Activated CD8-positive, alpha-beta T cell treated with anti-CD3 and anti-CD28 coated beads, Interleukin-2, amount 10 ng/mL, durations not matched to agents 7 days and 5 days (primary cell): ENCODE results near the gene PXT1. TPM values are rescaled to one million over a fixed set of nuclear protein-coding genes. Genes with fewer than 3 reads are reported as not detected.
"Not testable (repeated sequence)": the region's sequence is repeated elsewhere in the genome, so short reads cannot be mapped to it uniquely, and the experiment has no call there.

Source experiments
- ATAC-seq: fragments of 150-1000 bp; cut with Tn5 transposase; one replicate; pipeline ENCODE4 v1.10.0; 2021; ENCODE audit warnings: moderate library complexity
- CTCF ChIA-PET: fragments of 350-600 bp; sonication (Branson Sonifier 250); formaldehyde crosslinking; loops from one replicate; lab custom pipeline; 2021; ENCODE audit warnings: antibody characterized with exemption; lab: Charles Lee
- POLR2A ChIA-PET: fragments of 350-600 bp; sonication (Branson Sonifier 250); formaldehyde crosslinking; loops from one replicate; lab custom pipeline; 2021; ENCODE audit warnings: antibody characterized with exemption; lab: Charles Lee
- DNase-seq: peaks from one replicate; pipeline ENCODE4 v3.0.0-alpha.2; 2020
- H3K27ac Mint-ChIP-seq: one replicate; pipeline ENCODE4 v1.8.0; 2021; ENCODE audit warnings: mild to moderate bottlenecking, mixed read lengths
- H3K27me3 Mint-ChIP-seq: one replicate; pipeline ENCODE4 v1.8.0; 2021; ENCODE audit warnings: low read depth, mixed read lengths
- H3K36me3 Mint-ChIP-seq: one replicate; pipeline ENCODE4 v1.8.0; 2021; ENCODE audit warnings: low read depth, mixed read lengths
- H3K4me1 Mint-ChIP-seq: one replicate; pipeline ENCODE4 v1.8.0; 2021; ENCODE audit warnings: low read depth, mixed read lengths
- H3K4me3 Mint-ChIP-seq: one replicate; pipeline ENCODE4 v1.8.0; 2021; ENCODE audit warnings: mild to moderate bottlenecking, mixed read lengths
- H3K9me3 Mint-ChIP-seq: one replicate; pipeline ENCODE4 v1.8.0; 2022; ENCODE audit warnings: mixed read lengths; ENCODE audit not compliant: insufficient read depth
- total RNA-seq, 2 experiments: library from RNA; stranded (reverse); gene quantifications; one replicate each; pipeline ENCODE4 v1.2.3, GENCODE V29; 2021

The PXT1 gene
- total RNA-seq, 2 experiments from 2014 or later: 0.16 TPM

DNA sequence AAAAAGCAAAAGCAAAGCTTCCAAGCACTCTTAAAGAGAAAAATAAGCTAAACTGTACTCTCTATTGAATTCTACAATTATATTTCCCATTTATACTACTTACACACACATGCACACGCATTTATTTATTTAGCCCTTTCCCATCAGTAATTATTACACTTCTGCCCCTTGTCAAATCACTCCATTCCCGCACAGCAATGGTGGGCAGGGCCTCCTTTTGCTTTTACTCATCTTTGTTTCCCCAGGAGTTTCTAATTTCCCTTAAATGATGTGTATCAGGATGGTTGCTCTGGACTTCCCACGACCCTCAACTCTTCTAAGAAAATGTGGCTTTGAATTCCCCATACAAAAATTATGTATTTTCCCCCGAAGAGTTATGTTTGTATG, 19.9 kb downstream of the PXT1 start:
- H3K27me3 Mint-ChIP-seq: peaks cover 4% of the 10 kb centered on the region

DNA sequence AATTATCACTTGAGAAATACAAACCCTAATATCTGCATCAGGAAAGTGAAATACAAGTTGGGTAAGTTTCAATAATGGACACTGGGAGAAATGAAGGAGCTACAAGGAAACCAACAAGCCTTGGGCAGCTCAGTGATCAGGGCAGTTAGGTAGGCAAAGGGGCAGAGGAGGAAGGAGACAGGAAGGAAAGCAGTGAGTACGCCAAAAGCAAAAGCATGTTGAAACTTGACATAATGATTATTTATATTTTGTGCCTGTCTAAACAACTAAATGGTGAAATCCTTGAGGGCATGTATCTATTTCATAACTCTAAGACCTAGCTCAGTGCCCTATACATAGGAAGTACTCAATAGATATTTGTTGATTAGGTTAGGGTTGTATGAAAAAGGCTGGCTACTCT, 23.3 kb downstream of the PXT1 start:
- no peak overlapping the region for H3K27ac Mint-ChIP-seq
- no peaks in the 10 kb centered on the region for H3K36me3 Mint-ChIP-seq
- DNase-seq (no peak), ATAC-seq (no peak)
- CTCF ChIA-PET: interaction anchor here (1.0 to 1.4 kb wide), 2 partner anchors 21 to 160 kb away, joined by 3 to 4 read pairs; no protein-coding TSS in a partner anchor
- no peaks in the 10 kb centered on the region for H3K9me3 Mint-ChIP-seq
- peaks cover 18% of the 10 kb centered on the region for H3K4me1 Mint-ChIP-seq
- H3K27me3 Mint-ChIP-seq: peaks cover 6% of the 10 kb centered on the region
- H3K4me3 Mint-ChIP-seq: no peak overlapping the region
- POLR2A ChIA-PET: no interaction called here

More for the DNA sequence above, 19.9 kb downstream of the PXT1 start:
- Mint-ChIP-seq H3K9me3 (no peaks in the 10 kb centered on the region), H3K36me3 (no peaks in the 10 kb centered on the region), H3K4me1 (peaks cover 19% of the 10 kb centered on the region), H3K4me3 (peak overlapping the region; percentile 80), H3K27ac (peak overlapping the region; percentile 86)
- POLR2A ChIA-PET: interaction anchor here (0.7 to 1.5 kb wide), 7 partner anchors 17 to 173 kb away, joined by 3 to 7 read pairs (median 3); no protein-coding TSS in a partner anchor
- ATAC-seq (no peak), DNase-seq (no peak)
- CTCF ChIA-PET: interaction anchor here (0.6 to 2.3 kb wide), 19 partner anchors 9 to 360 kb away, joined by 3 to 17 read pairs (median 4); no protein-coding TSS in a partner anchor

DNA sequence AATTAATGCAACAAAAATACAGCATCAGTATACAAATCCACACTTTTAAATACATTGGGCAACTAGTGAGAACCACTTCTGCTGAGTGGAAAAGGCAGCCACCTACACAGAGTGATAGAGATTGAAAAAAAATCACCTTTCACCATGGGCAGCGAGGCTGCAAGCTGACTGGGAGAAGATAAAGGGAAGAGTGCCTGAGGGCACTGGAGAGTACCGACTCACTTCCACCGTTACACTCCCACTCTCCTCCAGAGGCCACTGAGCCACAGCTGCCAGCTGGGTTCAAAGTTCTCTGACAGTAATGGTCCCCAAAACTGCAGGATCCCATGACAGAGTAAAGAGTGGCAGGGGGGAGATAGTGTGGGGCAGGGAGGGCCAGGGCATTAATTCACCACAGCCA, 24.1 kb downstream of the PXT1 start:
- no peak overlapping the region for H3K4me3 Mint-ChIP-seq
- no peaks in the 10 kb centered on the region for H3K36me3 Mint-ChIP-seq
- H3K27ac Mint-ChIP-seq: no peak overlapping the region
- no peak for DNase-seq
- H3K4me1 Mint-ChIP-seq: peaks cover 12% of the 10 kb centered on the region
- CTCF ChIA-PET: interaction anchor here (1.0 kb wide), 1 partner anchor 161 kb away, joined by 3 read pairs; no protein-coding TSS in a partner anchor
- POLR2A ChIA-PET: no interaction called here
- H3K9me3 Mint-ChIP-seq: no peaks in the 10 kb centered on the region
- ATAC-seq: no peak
- peaks cover 8% of the 10 kb centered on the region for H3K27me3 Mint-ChIP-seq

DNA sequence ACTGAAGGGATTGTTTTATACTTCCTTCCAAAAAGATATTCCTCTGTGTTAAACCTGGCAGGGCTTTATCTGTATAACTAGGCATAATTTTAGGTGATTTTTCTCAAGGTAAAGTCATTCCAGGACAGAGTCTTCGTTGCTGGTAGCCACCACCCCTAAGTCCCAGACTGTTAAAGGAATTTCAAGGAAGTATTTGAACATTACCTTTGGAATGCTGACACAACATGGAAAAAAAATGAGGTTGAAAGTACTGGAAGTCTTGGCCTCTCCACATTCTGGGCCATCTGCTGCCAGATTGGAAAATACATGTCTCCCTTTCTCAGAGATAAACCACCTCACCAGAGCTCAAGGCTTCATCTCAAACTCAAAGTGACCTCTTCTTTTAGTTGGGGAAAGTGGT, 28.2 kb downstream of the PXT1 start:
- Mint-ChIP-seq H3K27me3 (peaks cover 9% of the 10 kb centered on the region), H3K9me3 (no peaks in the 10 kb centered on the region), H3K27ac (no peak overlapping the region), H3K4me3 (no peak overlapping the region), H3K36me3 (no peaks in the 10 kb centered on the region), H3K4me1 (no peaks in the 10 kb centered on the region)
- POLR2A ChIA-PET: interaction anchor here (0.6 kb wide), 1 partner anchor 219 kb away, joined by 3 read pairs; no protein-coding TSS in a partner anchor
- ATAC-seq (no peak), DNase-seq (no peak)
- CTCF ChIA-PET: interaction anchor here (2.0 kb wide), 1 partner anchor 9 kb away, joined by 4 read pairs; no protein-coding TSS in a partner anchor

DNA sequence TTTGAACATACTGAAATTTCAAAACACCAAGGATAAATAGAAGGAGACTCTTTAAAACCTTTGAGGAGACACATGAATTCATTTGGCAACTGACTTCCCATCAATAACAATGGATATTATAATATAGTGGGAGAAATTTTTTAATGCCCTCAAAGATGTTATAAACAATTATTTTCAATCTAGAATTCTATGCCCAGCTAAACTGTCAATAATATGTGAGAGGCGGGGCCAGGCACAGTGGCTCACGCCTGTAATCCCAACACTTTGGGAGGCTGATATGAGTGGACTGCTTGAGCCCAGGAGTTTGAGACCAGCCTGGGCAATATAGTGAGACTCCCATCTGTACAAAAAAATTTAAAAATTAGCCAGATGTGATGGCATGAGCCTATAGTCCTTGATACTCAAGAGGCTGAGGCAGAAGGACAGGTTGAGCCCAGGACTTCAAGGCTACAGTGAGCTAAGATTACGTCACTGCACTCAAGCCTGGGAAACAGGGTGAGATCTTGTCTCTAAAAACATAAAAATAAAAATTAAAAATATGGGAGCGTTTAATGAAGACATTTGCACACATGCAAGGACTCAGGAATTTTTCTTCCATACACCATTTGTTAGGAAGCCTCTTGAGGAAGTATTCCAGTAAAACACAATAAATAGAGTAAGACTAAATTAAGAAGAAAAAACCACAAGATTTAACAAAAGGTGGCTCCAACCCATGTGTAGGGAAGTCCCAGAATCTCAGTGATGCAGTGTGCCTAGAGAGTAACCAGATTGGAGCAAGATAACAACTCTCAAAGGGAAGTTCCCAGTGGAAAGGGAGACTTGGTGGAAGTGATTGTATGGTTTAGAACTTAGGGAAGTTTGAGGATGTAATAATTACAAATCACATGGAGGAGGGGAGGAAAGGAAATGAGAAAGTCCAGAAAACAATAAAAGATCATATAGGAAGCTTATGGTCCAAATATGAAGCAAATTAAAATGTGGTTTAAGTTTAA, 28.9 kb downstream of the PXT1 start:
- DNase-seq: no peak
- H3K27ac Mint-ChIP-seq: no peak overlapping the region
- no peaks in the 10 kb centered on the region for H3K9me3 Mint-ChIP-seq
- no peaks in the 10 kb centered on the region for H3K36me3 Mint-ChIP-seq
- ATAC-seq: no peak
- H3K4me3 Mint-ChIP-seq: no peak overlapping the region
- POLR2A ChIA-PET: no interaction called here
- H3K27me3 Mint-ChIP-seq: peaks cover 13% of the 10 kb centered on the region
- no peaks in the 10 kb centered on the region for H3K4me1 Mint-ChIP-seq
- CTCF ChIA-PET: interaction anchor here (2.0 kb wide), 1 partner anchor 10 kb away, joined by 4 read pairs; no protein-coding TSS in a partner anchor

DNA sequence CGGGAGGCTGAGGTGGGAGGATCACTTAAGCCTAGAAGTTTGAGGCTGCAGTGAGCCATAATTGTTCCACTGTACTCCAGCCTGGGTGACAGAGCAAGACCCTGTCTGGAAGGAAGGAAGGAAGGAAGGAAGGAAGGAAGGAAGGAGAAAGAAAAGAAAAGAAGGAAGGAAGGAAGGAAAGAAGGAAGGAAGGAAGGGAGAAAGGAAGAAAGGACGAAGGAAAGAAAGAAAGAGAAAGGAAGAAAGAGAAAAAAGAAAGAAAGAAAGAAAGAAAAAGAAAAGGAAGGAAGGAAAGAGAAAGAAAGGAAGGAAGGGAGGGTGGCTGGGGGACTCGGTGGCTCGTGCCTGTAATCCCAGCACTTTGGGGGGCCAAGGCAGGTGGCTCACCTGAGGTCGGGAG, 32.9 kb downstream of the PXT1 start:
- H3K4me3 Mint-ChIP-seq, H3K27ac Mint-ChIP-seq, POLR2A ChIA-PET, DNase-seq, H3K4me1 Mint-ChIP-seq, CTCF ChIA-PET, H3K36me3 Mint-ChIP-seq, H3K9me3 Mint-ChIP-seq, ATAC-seq: not testable (repeated sequence)
- peaks cover 21% of the 10 kb centered on the region for H3K27me3 Mint-ChIP-seq

DNA sequence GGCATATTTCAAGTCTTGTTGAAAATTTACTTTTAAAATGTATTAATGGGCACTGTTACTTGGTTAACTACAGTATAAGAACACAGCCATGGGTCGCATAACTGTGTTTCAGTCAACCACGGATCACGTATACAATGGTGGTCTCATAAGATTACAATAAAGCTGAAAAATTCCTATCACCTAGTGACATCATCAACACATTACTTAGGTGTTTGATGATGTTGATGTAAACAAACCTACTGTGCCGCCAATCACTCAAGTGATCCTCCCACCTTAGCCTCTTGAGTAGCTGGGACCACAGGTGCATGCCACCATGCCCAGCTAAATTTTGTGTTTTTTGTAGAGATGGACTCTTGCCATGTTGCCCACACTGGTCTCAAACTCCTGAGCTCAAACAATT, 38.5 kb downstream of the PXT1 start:
- Mint-ChIP-seq H3K4me3 (no peak overlapping the region), H3K27ac (no peak overlapping the region), H3K9me3 (no peaks in the 10 kb centered on the region), H3K4me1 (no peaks in the 10 kb centered on the region), H3K36me3 (no peaks in the 10 kb centered on the region), H3K27me3 (peaks cover 31% of the 10 kb centered on the region)
- ChIA-PET POLR2A (no interaction called here), CTCF (interaction anchor here (1.2 kb wide), 1 partner anchor 19 kb away, joined by 7 read pairs; no protein-coding TSS in a partner anchor)
- DNase-seq: no peak
- ATAC-seq: no peak

DNA sequence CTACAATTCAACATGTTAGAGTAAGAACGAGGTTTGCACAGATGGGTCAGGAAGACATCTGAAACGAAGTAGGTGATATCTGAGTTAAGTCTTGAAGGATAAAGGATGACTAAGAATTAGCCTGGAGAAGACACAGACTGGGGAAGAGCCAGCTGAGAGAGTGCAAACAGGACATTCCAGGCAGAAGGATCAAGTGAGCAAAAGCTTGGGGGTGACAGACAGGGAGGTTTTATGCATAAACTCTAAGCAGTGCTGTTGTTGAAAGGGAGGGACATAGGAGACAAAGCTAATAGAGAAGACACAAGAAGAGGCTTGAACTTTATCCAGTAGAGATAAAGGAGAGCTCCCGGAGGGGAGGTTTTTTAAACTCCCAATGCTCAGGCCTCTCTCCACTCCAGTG, 40.2 kb downstream of the PXT1 start:
- H3K4me3 Mint-ChIP-seq: no peak overlapping the region
- ATAC-seq (no peak), DNase-seq (no peak)
- no peaks in the 10 kb centered on the region for H3K9me3 Mint-ChIP-seq
- peaks cover 29% of the 10 kb centered on the region for H3K27me3 Mint-ChIP-seq
- ChIA-PET POLR2A (no interaction called here), CTCF (no interaction called here)
- H3K27ac Mint-ChIP-seq: no peak overlapping the region
- no peaks in the 10 kb centered on the region for H3K4me1 Mint-ChIP-seq
- no peaks in the 10 kb centered on the region for H3K36me3 Mint-ChIP-seq

DNA sequence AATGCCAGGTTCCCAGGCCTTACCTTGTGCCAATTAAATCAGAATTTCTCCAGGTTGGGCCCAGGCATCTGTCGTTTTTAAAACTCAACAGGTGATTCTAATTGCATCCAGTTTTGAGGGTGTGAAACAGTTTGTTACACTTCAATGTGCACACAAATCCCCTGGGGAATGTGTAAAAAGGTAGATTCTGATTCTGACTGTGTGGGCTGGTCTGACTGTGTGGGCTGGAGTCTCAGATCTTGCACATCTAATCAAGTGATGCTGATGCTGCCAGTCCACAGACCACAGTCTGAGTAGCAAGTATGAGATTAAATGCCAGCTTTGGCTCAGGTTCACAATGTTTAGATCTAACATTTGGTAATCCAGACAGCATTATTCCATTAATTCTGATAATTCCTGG, 42.7 kb downstream of the PXT1 start:
- Mint-ChIP-seq H3K4me1 (no peaks in the 10 kb centered on the region), H3K9me3 (no peaks in the 10 kb centered on the region), H3K27me3 (peaks cover 23% of the 10 kb centered on the region), H3K27ac (no peak overlapping the region), H3K4me3 (no peak overlapping the region), H3K36me3 (no peaks in the 10 kb centered on the region)
- ChIA-PET CTCF (no interaction called here), POLR2A (no interaction called here)
- ATAC-seq (no peak), DNase-seq (no peak)

DNA sequence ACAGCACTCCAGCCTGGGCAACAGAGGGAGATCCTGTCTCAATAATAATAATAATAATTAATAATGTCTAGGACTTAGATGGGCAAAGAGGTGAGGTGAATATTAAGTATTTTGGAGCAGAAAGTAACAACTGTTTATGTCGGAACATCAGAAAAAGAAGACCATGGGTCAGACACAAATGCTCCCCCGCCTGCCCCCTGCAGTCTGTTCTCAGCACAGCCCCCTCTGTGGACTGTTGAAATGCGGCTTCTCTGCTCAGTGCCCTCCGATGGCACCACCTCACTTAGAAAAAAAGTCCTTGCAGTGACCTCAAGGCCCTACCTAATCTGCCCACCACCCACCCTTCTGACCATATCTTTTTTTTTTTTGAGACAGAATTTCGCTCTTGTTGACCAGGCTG, 50.0 kb downstream of the PXT1 start:
- no peak for ATAC-seq
- peaks cover 6% of the 10 kb centered on the region for H3K4me1 Mint-ChIP-seq
- H3K9me3 Mint-ChIP-seq: no peaks in the 10 kb centered on the region
- POLR2A ChIA-PET: no interaction called here
- no peak overlapping the region for H3K4me3 Mint-ChIP-seq
- CTCF ChIA-PET: no interaction called here
- no peak for DNase-seq
- peaks cover 25% of the 10 kb centered on the region for H3K27me3 Mint-ChIP-seq
- H3K36me3 Mint-ChIP-seq: no peaks in the 10 kb centered on the region
- no peak overlapping the region for H3K27ac Mint-ChIP-seq

DNA sequence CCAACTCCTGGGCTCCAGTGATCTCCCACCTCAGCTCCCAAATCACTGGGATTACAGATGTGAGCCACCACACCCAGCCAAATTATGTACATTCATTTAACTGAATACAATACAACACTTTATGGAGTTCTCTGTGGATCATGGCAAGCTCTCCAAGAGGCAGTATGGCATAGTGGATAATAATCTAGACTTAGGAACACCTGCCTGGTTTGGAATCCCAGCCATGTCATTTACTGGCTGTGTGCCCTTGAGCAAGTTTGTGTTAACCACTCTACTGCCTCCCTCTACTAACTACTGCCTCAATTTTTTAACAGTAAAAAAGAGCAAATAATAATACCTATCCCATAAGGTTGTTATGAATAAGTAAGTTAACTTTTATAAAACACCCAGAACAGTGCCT, 53.3 kb downstream of the PXT1 start:
- CTCF ChIA-PET: no interaction called here
- DNase-seq: no peak
- POLR2A ChIA-PET: no interaction called here
- Mint-ChIP-seq H3K9me3 (no peaks in the 10 kb centered on the region), H3K27ac (no peak overlapping the region), H3K4me3 (no peak overlapping the region), H3K36me3 (no peaks in the 10 kb centered on the region), H3K27me3 (peaks cover 35% of the 10 kb centered on the region), H3K4me1 (peaks cover 23% of the 10 kb centered on the region)
- ATAC-seq: no peak
